GM12878 (cell line): ENCODE measurements around the gene MEG3. TPM values are rescaled to one million over a fixed set of nuclear protein-coding genes. Genes with fewer than 3 reads are reported as not detected.

Experiments used
- ATAC-seq: fragments of 200-7000 bp; cut with Tn5 transposase; 3 replicates; pipeline ENCODE4 v1.9.1; 2020; ENCODE audit warnings: mild to moderate bottlenecking, moderate library complexity
- BruUV-seq: library from RNA; stranded (reverse); fragments of 400-500 nt; replicated peaks from 2 replicates; lab custom pipeline; 2021; lab: Mats Ljungman, UMichigan
- CTCF ChIA-PET: fragments of 300-600 bp; sonication (Branson Sonifier 250); formaldehyde crosslinking; extraction: SDS; loops from one replicate; lab custom pipeline; 2021; ENCODE audit warnings: inconsistent platforms; lab: Yijun Ruan, JAX
- POLR2A ChIA-PET: fragments of 350-600 bp; formaldehyde crosslinking; extraction: SDS; loops from one replicate; lab custom pipeline; 2021; ENCODE audit warnings: inconsistent platforms; lab: Charles Lee
- RAD21 ChIA-PET: fragments of 300-600 bp; sonication (Branson Sonifier 250); formaldehyde crosslinking; loops from one replicate; lab custom pipeline; 2023; ENCODE audit warnings: antibody characterized with exemption; ENCODE audit not compliant: unreplicated experiment; lab: Charles Lee
- SMC1A ChIA-PET: fragments of 300-600 bp; sonication (Branson Sonifier 250); formaldehyde crosslinking; loops from one replicate; lab custom pipeline; 2023; ENCODE audit not compliant: unreplicated experiment, uncharacterized antibody; lab: Charles Lee
- DNase-seq: peaks from one replicate; pipeline ENCODE4 v3.0.0-alpha.2; 2011; ENCODE audit warnings: low read depth, low spot score
- FAIRE-seq: peaks from 3 replicates; lab custom pipeline; 2011; peaks lifted over from hg19 to GRCh38; lab: Jason Lieb, UNC
- H2AFZ ChIP-seq: 2 replicates; pipeline ENCODE4 v1.6.0; 2011; ENCODE audit warnings: low read depth, low read length, control low read depth; ENCODE audit not compliant: control insufficient read depth
- H3K27ac ChIP-seq: 2 replicates; pipeline ENCODE4 v1.5.1; 2011; ENCODE audit warnings: control low read depth; ENCODE audit not compliant: control insufficient read depth, insufficient read depth
- H3K27me3 ChIP-seq, 2 experiments: replicated peaks in 1 of 2; 2 replicates each; pipeline versions ENCODE4 v1.6.0 to v1.6.1; 2011; ENCODE audit warnings: low read length in 1 of 2; ENCODE audit not compliant: control insufficient read depth in 2 of 2, insufficient read depth in 2 of 2
- H3K36me3 ChIP-seq, 2 experiments: 2 replicates each; pipeline ENCODE4 v1.5.1; 2011; ENCODE audit warnings: low read length in 1 of 2; ENCODE audit not compliant: control insufficient read depth in 2 of 2, insufficient read depth in 2 of 2
- H3K4me1 ChIP-seq: 2 replicates; pipeline ENCODE4 v1.6.1; 2011; ENCODE audit warnings: mild to moderate bottlenecking, low read length, moderate library complexity, mixed read lengths; ENCODE audit not compliant: control insufficient read depth, insufficient read depth
- H3K4me2 ChIP-seq: 2 replicates; pipeline ENCODE4 v1.6.0; 2011; ENCODE audit warnings: control low read depth; ENCODE audit not compliant: control insufficient read depth, insufficient read depth
- H3K4me3 ChIP-seq: fragments of 200-600 bp; sonication (generic); 2 replicates; pipeline ENCODE4 v1.5.1; 2016
- H3K79me2 ChIP-seq: 2 replicates; pipeline ENCODE4 v1.6.0; 2011; ENCODE audit warnings: low read length; ENCODE audit not compliant: control insufficient read depth, insufficient read depth
- H3K9ac ChIP-seq: 2 replicates; pipeline ENCODE4 v1.8.0; 2011; ENCODE audit warnings: low read length, control low read depth, mixed read lengths; ENCODE audit not compliant: control insufficient read depth, insufficient read depth
- H3K9me3 ChIP-seq: replicated peaks from 3 replicates; pipeline ENCODE4 v1.5.1; 2011; ENCODE audit warnings: mild to moderate bottlenecking, low read length; ENCODE audit not compliant: control insufficient read depth, insufficient read depth
- H4K20me1 ChIP-seq: 2 replicates; pipeline ENCODE4 v1.6.0; 2011; ENCODE audit not compliant: control insufficient read depth, insufficient read depth
- CEBPZ ChIP-seq: fragments of 150-350 bp; IDR thresholded peaks from 2 replicates; pipeline ENCODE4 v1.6.1; 2016; ENCODE audit warnings: low read depth, low read length
- CTCF ChIP-seq, 3 experiments: IDR thresholded peaks in 2 of 3; conservative IDR thresholded peaks in 1 of 3; 2 replicates each; pipeline ENCODE4 v1.5.1; 2011; ENCODE audit warnings: low read depth in 3 of 3, low read length in 3 of 3, mild to moderate bottlenecking in 3 of 3, control low read depth in 2 of 3, moderate library complexity in 2 of 3, inconsistent platforms in 1 of 3, mixed read lengths in 1 of 3; ENCODE audit not compliant: control insufficient read depth in 2 of 3, insufficient read depth in 1 of 3; ENCODE audit errors: extremely low read depth in 1 of 3
- E2F8 ChIP-seq: fragments of 450-650 bp; IDR thresholded peaks from 2 replicates; pipeline ENCODE4 v1.6.1; 2018; ENCODE audit warnings: mild to moderate bottlenecking, low read depth, moderate library complexity; ENCODE audit not compliant: partially characterized antibody
- EP300 ChIP-seq, 2 experiments: fragments of 150-350 bp in 1 of 2; IDR thresholded peaks; 2 replicates each; pipeline ENCODE4 v1.6.1; 2011 to 2012; ENCODE audit warnings: low read depth in 2 of 2, low read length in 2 of 2, borderline replicate concordance in 1 of 2, improper control_type of control experiment in 1 of 2, inconsistent platforms in 1 of 2; ENCODE audit not compliant: control insufficient read depth in 1 of 2
- FOXM1 ChIP-seq: IDR thresholded peaks from 2 replicates; pipeline ENCODE4 v1.6.1; 2012; ENCODE audit warnings: low read depth, mild to moderate bottlenecking, inconsistent platforms, low read length, moderate library complexity
- HDGF ChIP-seq: fragments of 450-650 bp; IDR thresholded peaks from 2 replicates; pipeline ENCODE4 v1.6.1; 2016; ENCODE audit warnings: antibody characterized with exemption
- IKZF2 ChIP-seq, 2 experiments: fragments of 450-650 bp; IDR thresholded peaks; 2 replicates each; pipeline ENCODE4 v1.6.1; 2017; ENCODE audit warnings: mild to moderate bottlenecking in 2 of 2, moderate library complexity in 2 of 2
- MYB ChIP-seq: fragments of 150-350 bp; IDR thresholded peaks from 2 replicates; pipeline ENCODE4 v1.6.1; 2014; ENCODE audit warnings: mild to moderate bottlenecking, low read depth, low read length, borderline replicate concordance
- POLR2A ChIP-seq: IDR thresholded peaks from 2 replicates; pipeline ENCODE4 v1.6.1; 2011; ENCODE audit warnings: low read depth, mild to moderate bottlenecking, low read length
- RFX5 ChIP-seq: IDR thresholded peaks from 2 replicates; pipeline ENCODE4 v1.6.1; 2011; ENCODE audit warnings: low read depth, low read length, improper control_type of control experiment
- SMARCA5 ChIP-seq: fragments of 450-650 bp; IDR thresholded peaks from 2 replicates; pipeline ENCODE4 v1.6.1; 2017; ENCODE audit warnings: mild to moderate bottlenecking
- ZNF622 ChIP-seq: fragments of 450-650 bp; IDR thresholded peaks from 2 replicates; pipeline ENCODE4 v1.6.1; 2017; ENCODE audit warnings: mild to moderate bottlenecking, inconsistent platforms
- ZSCAN29 ChIP-seq: fragments of 450-650 bp; IDR thresholded peaks from 2 replicates; pipeline ENCODE4 v1.6.1; 2017; ENCODE audit warnings: mild to moderate bottlenecking, moderate library complexity
- WGBS: methylation state at CpG from one replicate; pipeline ENCODE4 v1.1.6; 2016; ENCODE audit warnings: low lambda C conversion rate; ENCODE audit not compliant: insufficient replicate concordance, insufficient coverage; ENCODE audit errors: missing lambda C conversion rate; 5-methylcytosine and 5-hydroxymethylcytosine counted together
- in situ Hi-C: fragments of 300-500 bp; cut with MboI; formaldehyde crosslinking; loops from 9 replicates; pipeline ENCODE4 v1.14.3; 2018; ENCODE audit warnings: mixed read lengths
- intact Hi-C: fragments of 100-400 bp; cut with micrococcal nuclease; formaldehyde crosslinking; loops from one replicate; pipeline ENCODE4 v1.14.2; 2022; ENCODE audit not compliant: unreplicated experiment
- polyA plus RNA-seq, 11 experiments: library from polyadenylated mRNA; depleted of rRNA in 4 of 11; unstranded in 6 of 11; stranded (reverse) in 5 of 11; fragments of >200 nt; fragmentation: Nextera tagmentation in 4 of 11; fragmentation: Illumina TruSeq in 1 of 11; extraction: Ambion mirVana in 4 of 11; extraction: Trizol in 1 of 11; gene quantifications; 1 replicate in 1 of 11; 2 replicates in 10 of 11; pipeline versions ENCODE4 v1.2.1 to v1.2.3, GENCODE V29; 2011 to 2016; ENCODE audit warnings: inconsistent platforms in 2 of 11, missing spikeins in 2 of 11, low read depth in 1 of 11
- total RNA-seq, 4 experiments: library from RNA; depleted of rRNA in 3 of 4; stranded (reverse); fragments of >200 nt in 3 of 4; fragmentation: Illumina TruSeq in 1 of 4; extraction: Trizol in 1 of 4; gene quantifications; 2 replicates each; pipeline versions ENCODE4 v1.2.1 to v1.2.3, GENCODE V29; 2013 to 2021

Gene MEG3
- total and polyA plus RNA-seq, 10 of the 15 experiments (the other 5 are each of a cell fraction or from before 2014, with no cell fraction given): 0.03 to 2.9 (median 0.95) TPM; not detected in 7

- BruUV-seq: no TSS peak
- H3K9me3 ChIP-seq: no peaks in the 10 kb centered on the region; the same call in 2 of the 3 replicates
- H3K27ac ChIP-seq: no peak overlapping the region
- DNase-seq: no peak
- no peaks in the 10 kb centered on the region for H3K36me3 ChIP-seq
- SMC1A ChIA-PET: no interaction called here
- POLR2A ChIA-PET: no interaction called here
- no peaks in the 10 kb centered on the region for H3K4me1 ChIP-seq
- CTCF ChIA-PET: no interaction called here
- TF ChIP-seq ZNF622 (no peak), IKZF2 (IDR thresholded peaks at IDR 0.05) (no peak), FOXM1 (no peak), HDGF (no peak), CEBPZ (no peak), MYB (no peak), CTCF (IDR thresholded peaks at IDR 0.05 in 2 of 3, conservative IDR thresholded peaks at IDR 0.05 in 1 of 3; ENCODE audit: control insufficient read depth in 2 of 3, extremely low read depth in 1 of 3, insufficient read depth in 1 of 3, low read depth in 3 of 3, low read length in 3 of 3) (no peak), RFX5 (no peak), E2F8 (no peak), POLR2A (no peak), SMARCA5 (no peak), EP300 (IDR thresholded peaks at IDR 0.05; ENCODE audit: borderline replicate concordance in 1 of 2, control insufficient read depth in 1 of 2, low read depth in 2 of 2, low read length in 2 of 2) (no peak), ZSCAN29 (no peak)
- 76% methylated on average over 38 of the region's 38 CpGs for WGBS
- ATAC-seq: no peak
- H3K9ac ChIP-seq: no peak overlapping the region
- no peak overlapping the region for H3K4me2 ChIP-seq
- no peaks in the 10 kb centered on the region for H3K27me3 ChIP-seq
- no peak overlapping the region for H3K4me3 ChIP-seq
- RAD21 ChIA-PET: no interaction called here
- in situ Hi-C loops: no loop called here
- no peaks in the 10 kb centered on the region for H4K20me1 ChIP-seq
- no peak overlapping the region for H2AFZ ChIP-seq
- no peak for FAIRE-seq
- intact Hi-C loops: no loop called here
- no peaks in the 10 kb centered on the region for H3K79me2 ChIP-seq
Measured at GRCh38 chr14:100881211-100882025, 55.5 kb downstream of the MEG3 start.
